DOHH2 (cell line): ENCODE measurements around the gene SPCS1.

Experiments
- H3F3A ChIP-seq: fragments of 200-600 bp; sonication (generic), shearing (Covaris generic); 2 replicates; pipeline ENCODE4 v1.6.0; 2016; ENCODE audit warnings: antibody characterized with exemption, mild to moderate bottlenecking; ENCODE audit not compliant: control insufficient read depth, insufficient read depth
- H3K27ac ChIP-seq: fragments of 200-600 bp; sonication (generic); 2 replicates; pipeline ENCODE4 v1.5.1; 2014; ENCODE audit warnings: low read depth, mild to moderate bottlenecking, low read length, moderate library complexity
- H3K27me3 ChIP-seq: fragments of 200-600 bp; sonication (generic); 2 replicates; pipeline ENCODE4 v1.6.1; 2014; ENCODE audit warnings: mild to moderate bottlenecking, low read length, mixed read lengths; ENCODE audit not compliant: control insufficient read depth
- H3K36me3 ChIP-seq: fragments of 200-600 bp; sonication (generic); 2 replicates; pipeline ENCODE4 v1.6.1; 2014; ENCODE audit warnings: mild to moderate bottlenecking, low read length, moderate library complexity, mixed read lengths; ENCODE audit not compliant: control insufficient read depth
- H3K4me1 ChIP-seq: fragments of 200-600 bp; sonication (generic); 2 replicates; pipeline ENCODE4 v1.6.1; 2014; ENCODE audit warnings: mild to moderate bottlenecking, low read length, mixed read lengths; ENCODE audit not compliant: control insufficient read depth
- H3K4me2 ChIP-seq: fragments of 200-600 bp; sonication (generic); 2 replicates; pipeline ENCODE4 v1.6.0; 2014; ENCODE audit warnings: mild to moderate bottlenecking, low read length, moderate library complexity
- H3K4me3 ChIP-seq: fragments of 200-600 bp; sonication (generic); 2 replicates; pipeline ENCODE4 v1.5.1; 2014; ENCODE audit warnings: mild to moderate bottlenecking, low read length, mixed read lengths
- H3K79me2 ChIP-seq: fragments of 200-600 bp; sonication (generic); 2 replicates; pipeline ENCODE4 v1.6.1; 2014; ENCODE audit warnings: mild to moderate bottlenecking, low read length, mixed read lengths; ENCODE audit not compliant: control insufficient read depth
- H3K9me2 ChIP-seq: fragments of 200-600 bp; sonication (generic); replicated peaks from 2 replicates; pipeline ENCODE4 v1.6.1; 2014; ENCODE audit warnings: mild to moderate bottlenecking, low read length, mixed read lengths; ENCODE audit not compliant: control insufficient read depth
- H3K9me3 ChIP-seq: fragments of 200-600 bp; sonication (generic); 2 replicates; pipeline ENCODE4 v1.6.1; 2014; ENCODE audit warnings: antibody characterized with exemption, low read length, mixed read lengths; ENCODE audit not compliant: control insufficient read depth, insufficient read depth
- H4K20me1 ChIP-seq: fragments of 200-600 bp; sonication (generic); 2 replicates; pipeline ENCODE4 v1.6.0; 2014; ENCODE audit warnings: low read depth, mild to moderate bottlenecking, antibody characterized with exemption, low read length, moderate library complexity; ENCODE audit not compliant: control insufficient read depth, insufficient read depth
- EZH2phosphoT487 ChIP-seq: fragments of 200-600 bp; sonication (generic); IDR thresholded peaks from 2 replicates; pipeline ENCODE4 v1.6.1; 2017; ENCODE audit warnings: borderline replicate concordance, mild to moderate bottlenecking, antibody characterized with exemption, low read length, moderate library complexity, mixed read lengths
- TF ChIP-seq, protein P1 (sequence below): fragments of 200-600 bp; sonication (generic); IDR thresholded peaks from one replicate; pipeline ENCODE4 v1.5.1; 2014; ENCODE audit warnings: antibody characterized with exemption, mild to moderate bottlenecking, low read depth, low read length; ENCODE audit not compliant: poor library complexity, severe bottlenecking

Gene SPCS1

DNA sequence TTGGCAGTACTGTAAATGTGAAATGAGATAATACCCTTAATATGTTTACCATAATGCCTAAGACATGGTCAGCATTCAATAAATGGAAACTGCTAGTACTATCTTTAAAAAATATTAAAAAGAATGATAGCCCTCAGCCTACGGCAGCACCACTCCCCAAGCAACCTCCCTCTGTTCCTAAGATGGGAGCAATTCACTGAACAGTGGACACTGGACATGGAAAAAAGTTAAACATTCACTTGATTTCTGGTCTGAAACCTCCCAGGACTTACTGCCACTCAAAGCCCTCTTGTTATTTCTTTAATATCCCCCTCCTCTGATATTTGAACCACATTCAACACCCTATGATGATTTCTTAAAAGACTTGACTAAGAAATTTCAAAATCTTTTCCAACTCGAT is 37.8 kb downstream of the SPCS1 start:
- H3K4me2 ChIP-seq = no peak overlapping the region
- no peaks in the 10 kb centered on the region for H3K79me2 ChIP-seq
- no peaks in the 10 kb centered on the region for H3K4me1 ChIP-seq
- H3K27ac ChIP-seq = no peak overlapping the region
- H3K9me3 ChIP-seq = no peaks in the 10 kb centered on the region
- no peaks in the 10 kb centered on the region for H3K9me2 ChIP-seq
- H3K4me3 ChIP-seq = no peak overlapping the region
- 0 out of 2 replicates have a peak, but pooled peaks cover 2% of the 10 kb centered on the region for H3F3A ChIP-seq
- H4K20me1 ChIP-seq = no peaks in the 10 kb centered on the region
- no peak for TF ChIP-seq EZH2phosphoT487
- TF ChIP-seq, protein P1, sequence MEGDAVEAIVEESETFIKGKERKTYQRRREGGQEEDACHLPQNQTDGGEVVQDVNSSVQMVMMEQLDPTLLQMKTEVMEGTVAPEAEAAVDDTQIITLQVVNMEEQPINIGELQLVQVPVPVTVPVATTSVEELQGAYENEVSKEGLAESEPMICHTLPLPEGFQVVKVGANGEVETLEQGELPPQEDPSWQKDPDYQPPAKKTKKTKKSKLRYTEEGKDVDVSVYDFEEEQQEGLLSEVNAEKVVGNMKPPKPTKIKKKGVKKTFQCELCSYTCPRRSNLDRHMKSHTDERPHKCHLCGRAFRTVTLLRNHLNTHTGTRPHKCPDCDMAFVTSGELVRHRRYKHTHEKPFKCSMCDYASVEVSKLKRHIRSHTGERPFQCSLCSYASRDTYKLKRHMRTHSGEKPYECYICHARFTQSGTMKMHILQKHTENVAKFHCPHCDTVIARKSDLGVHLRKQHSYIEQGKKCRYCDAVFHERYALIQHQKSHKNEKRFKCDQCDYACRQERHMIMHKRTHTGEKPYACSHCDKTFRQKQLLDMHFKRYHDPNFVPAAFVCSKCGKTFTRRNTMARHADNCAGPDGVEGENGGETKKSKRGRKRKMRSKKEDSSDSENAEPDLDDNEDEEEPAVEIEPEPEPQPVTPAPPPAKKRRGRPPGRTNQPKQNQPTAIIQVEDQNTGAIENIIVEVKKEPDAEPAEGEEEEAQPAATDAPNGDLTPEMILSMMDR = no peak
- no peaks in the 10 kb centered on the region for H3K27me3 ChIP-seq
- H3K36me3 ChIP-seq = peaks cover 72% of the 10 kb centered on the region

DNA sequence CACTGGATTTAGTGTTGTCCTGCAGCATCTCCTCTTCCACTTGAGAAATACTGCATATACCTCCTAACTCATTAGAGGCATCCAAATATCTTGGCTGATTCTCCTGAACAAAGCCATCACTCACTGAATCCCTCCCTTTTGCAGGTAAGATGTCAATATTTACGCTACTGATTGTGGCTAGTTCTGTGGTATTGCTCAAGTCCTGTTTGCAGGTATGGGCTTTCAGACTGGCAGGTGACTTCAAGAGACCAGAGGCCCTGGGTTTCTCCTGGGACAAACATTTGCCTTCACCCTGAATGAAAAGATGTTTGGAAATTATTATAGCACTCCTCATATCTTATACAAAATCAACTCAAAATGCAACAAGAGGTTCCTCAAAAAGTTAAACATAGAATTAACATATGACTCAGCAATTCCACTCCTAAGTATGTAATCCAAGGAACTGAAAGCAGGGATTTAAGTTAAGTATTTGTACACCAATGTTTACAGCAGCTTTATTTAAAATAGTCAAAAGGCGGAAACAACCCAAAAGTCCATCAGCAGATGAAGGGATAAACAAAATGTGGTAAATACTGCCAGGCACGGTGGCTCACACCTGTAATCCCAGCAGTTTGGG is 46.2 kb downstream of the SPCS1 start:
- no peak overlapping the region for H3K4me2 ChIP-seq
- no peak for TF ChIP-seq EZH2phosphoT487
- TF ChIP-seq, protein P1 = no peak

DNA sequence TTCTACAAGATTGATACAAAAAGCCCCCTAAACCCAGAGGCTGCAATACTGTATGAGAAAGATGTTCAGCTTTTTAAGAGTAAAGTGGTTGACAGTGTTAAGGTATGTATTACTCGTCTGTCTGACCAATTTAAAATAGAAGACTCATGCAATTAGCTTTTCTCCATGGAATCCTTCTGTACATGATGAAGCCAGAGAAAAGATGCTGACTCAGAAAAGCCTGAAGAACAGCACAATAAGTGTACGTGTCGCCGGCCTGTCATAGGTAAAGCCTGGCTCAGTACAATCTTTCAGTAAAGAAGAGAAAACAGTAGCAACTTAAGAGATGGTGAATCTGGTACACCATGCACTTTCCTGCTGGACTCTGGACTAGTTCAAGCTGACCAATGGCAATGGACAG is 48.5 kb downstream of the SPCS1 start:
- H3K36me3 ChIP-seq = peaks cover 63% of the 10 kb centered on the region

More for the DNA sequence above, 46.2 kb downstream of the SPCS1 start:
- peaks cover 64% of the 10 kb centered on the region for H3K36me3 ChIP-seq
- no peak overlapping the region for H3K4me3 ChIP-seq
- no peaks in the 10 kb centered on the region for H3K27me3 ChIP-seq
- H3K9me3 ChIP-seq = no peaks in the 10 kb centered on the region
- H4K20me1 ChIP-seq = no peaks in the 10 kb centered on the region
- H3K27ac ChIP-seq = no peak overlapping the region
- no peaks in the 10 kb centered on the region for H3K4me1 ChIP-seq
- H3F3A ChIP-seq = no peaks in the 10 kb centered on the region
- H3K9me2 ChIP-seq = no peaks in the 10 kb centered on the region
- no peaks in the 10 kb centered on the region for H3K79me2 ChIP-seq

More for the DNA sequence above, 48.5 kb downstream of the SPCS1 start:
- Histone ChIP-seq H3K4me3 (no peak overlapping the region), H3K4me1 (no peaks in the 10 kb centered on the region), H3F3A (no peaks in the 10 kb centered on the region), H3K79me2 (no peaks in the 10 kb centered on the region), H4K20me1 (no peaks in the 10 kb centered on the region), H3K4me2 (no peak overlapping the region), H3K9me3 (no peaks in the 10 kb centered on the region), H3K27ac (no peak overlapping the region), H3K27me3 (no peaks in the 10 kb centered on the region), H3K9me2 (no peaks in the 10 kb centered on the region)
- TF ChIP-seq, protein P1 = no peak
- no peak for TF ChIP-seq EZH2phosphoT487
